Measurements from ENCODE around the gene ARFGEF3.

The ARFGEF3 gene

DNA sequence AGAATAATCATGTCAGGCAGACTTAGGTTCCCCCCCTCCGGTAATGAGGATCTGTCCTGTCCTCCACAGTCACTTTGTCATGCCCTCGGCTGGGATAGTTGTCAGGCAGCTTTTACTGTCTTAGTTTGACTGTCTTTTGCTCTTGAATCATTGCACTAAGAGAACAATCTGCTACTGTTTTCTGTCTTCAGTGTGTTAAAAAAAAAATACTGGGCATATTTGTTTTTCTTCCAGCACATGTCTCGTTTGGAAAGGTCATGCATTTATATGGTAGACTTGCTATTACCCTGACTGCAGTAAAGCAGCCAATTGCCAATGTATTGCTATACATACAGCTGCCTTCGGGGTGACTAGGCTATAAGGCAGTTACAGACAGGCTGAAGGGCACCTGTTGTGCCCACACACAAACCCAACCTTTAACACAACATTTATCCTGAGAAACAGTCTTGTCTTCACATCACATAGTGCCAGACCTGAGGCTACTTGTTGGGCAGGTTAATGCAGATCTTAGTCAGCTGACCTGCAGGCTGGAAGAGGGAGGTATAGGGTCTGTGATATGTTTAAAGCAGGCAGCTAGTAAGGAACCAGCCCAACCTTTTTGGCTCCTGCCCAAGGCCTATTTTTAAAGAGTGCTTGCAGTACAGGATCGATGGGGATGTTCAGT, 26.7 kb downstream of the ARFGEF3 start:
- no peak for TF ChIP-seq ZFX (IDR thresholded peaks at IDR 0.05)
- TF ChIP-seq, protein P1, sequence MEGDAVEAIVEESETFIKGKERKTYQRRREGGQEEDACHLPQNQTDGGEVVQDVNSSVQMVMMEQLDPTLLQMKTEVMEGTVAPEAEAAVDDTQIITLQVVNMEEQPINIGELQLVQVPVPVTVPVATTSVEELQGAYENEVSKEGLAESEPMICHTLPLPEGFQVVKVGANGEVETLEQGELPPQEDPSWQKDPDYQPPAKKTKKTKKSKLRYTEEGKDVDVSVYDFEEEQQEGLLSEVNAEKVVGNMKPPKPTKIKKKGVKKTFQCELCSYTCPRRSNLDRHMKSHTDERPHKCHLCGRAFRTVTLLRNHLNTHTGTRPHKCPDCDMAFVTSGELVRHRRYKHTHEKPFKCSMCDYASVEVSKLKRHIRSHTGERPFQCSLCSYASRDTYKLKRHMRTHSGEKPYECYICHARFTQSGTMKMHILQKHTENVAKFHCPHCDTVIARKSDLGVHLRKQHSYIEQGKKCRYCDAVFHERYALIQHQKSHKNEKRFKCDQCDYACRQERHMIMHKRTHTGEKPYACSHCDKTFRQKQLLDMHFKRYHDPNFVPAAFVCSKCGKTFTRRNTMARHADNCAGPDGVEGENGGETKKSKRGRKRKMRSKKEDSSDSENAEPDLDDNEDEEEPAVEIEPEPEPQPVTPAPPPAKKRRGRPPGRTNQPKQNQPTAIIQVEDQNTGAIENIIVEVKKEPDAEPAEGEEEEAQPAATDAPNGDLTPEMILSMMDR (conservative IDR thresholded peaks at IDR 0.05) = no peak
- peak overlapping the region; percentile 15; the same call in 1 of the 2 replicates for H3K27ac ChIP-seq

- peak overlapping the region; percentile 39; the same call in 1 of the 2 replicates for H3K27ac ChIP-seq
- TF ChIP-seq, protein P1 (conservative IDR thresholded peaks at IDR 0.05) = no peak
Observed at GRCh38 chr6:138194287-138194686, 32.5 kb downstream of the ARFGEF3 start.

DNA sequence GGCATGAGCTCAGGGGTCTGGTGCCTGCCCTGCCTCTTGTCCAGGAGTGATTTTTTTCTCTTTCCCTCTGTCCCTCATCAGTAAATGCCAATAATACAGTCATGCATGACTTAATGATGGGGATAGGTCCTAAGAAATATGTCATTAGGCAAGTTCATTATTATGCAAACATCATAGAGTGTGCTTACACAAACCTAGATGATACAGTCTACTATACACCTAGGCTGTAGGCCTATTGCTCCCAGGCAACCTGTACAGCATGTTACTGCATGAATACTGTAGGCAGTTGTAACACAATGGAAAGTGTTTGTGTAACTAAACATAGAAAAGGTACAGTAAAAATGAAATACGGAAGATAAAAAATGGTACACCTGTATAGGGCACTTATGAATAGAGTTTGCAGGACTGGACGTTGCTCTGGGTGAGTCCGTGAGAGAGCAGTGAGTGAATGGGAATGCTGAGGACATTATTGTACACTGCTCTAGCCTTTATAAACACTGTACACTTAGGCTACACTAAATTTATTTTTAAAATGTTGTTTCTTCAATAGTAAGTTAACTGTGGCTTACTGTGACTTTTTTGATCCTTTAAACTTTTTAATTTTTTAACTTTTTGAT, 34.5 kb downstream of the ARFGEF3 start:
- TF ChIP-seq ZFX (IDR thresholded peaks at IDR 0.05) = no peak
- TF ChIP-seq, protein P1 (conservative IDR thresholded peaks at IDR 0.05) = no peak
- no peak overlapping the region for H3K27ac ChIP-seq

GRCh38 chr6:138197570-138197969, 35.8 kb downstream of the ARFGEF3 start:
- no peak overlapping the region for H3K27ac ChIP-seq
- TF ChIP-seq, protein P1 (conservative IDR thresholded peaks at IDR 0.05) = no peak
- no peak for TF ChIP-seq ZFX (IDR thresholded peaks at IDR 0.05)

- TF ChIP-seq ZFX (IDR thresholded peaks at IDR 0.05) = no peak
- TF ChIP-seq, protein P1 (conservative IDR thresholded peaks at IDR 0.05) = no peak
- H3K27ac ChIP-seq = no peak overlapping the region
Observed at GRCh38 chr6:138198430-138199091, 36.8 kb downstream of the ARFGEF3 start.

GRCh38 chr6:138201836-138202235, 40.1 kb downstream of the ARFGEF3 start:
- no peak overlapping the region for H3K27ac ChIP-seq
- no peak for TF ChIP-seq ZFX (IDR thresholded peaks at IDR 0.05)
- TF ChIP-seq, protein P1 (conservative IDR thresholded peaks at IDR 0.05) = no peak

- TF ChIP-seq ZFX (IDR thresholded peaks at IDR 0.05) = no peak
- TF ChIP-seq, protein P1 (conservative IDR thresholded peaks at IDR 0.05) = no peak
- H3K27ac ChIP-seq = no peak overlapping the region
Observed at GRCh38 chr6:138203315-138203714, 41.6 kb downstream of the ARFGEF3 start.

Measured in C4-2B (cell line).